ENCODE data around the gene AHCYL2.
A peak's percentile ranks its signal among the peaks of the same experiment; 100 is the strongest.
"Not testable (repeated sequence)": the region's sequence is repeated elsewhere in the genome, so short reads cannot be mapped to it uniquely, and the experiment has no call there.

AHCYL2 gene

GRCh38 chr7:129433847-129434674 is 209.2 kb downstream of the AHCYL2 start, which contains the start of gene STRIP2:
TSS of gene STRIP2 (plus strand) at chr7:129434432. CDS start at chr7:129434473, 41 bp downstream.
- DNase-seq = peak; percentile 93

- DNase-seq = peak; percentile 37
Observed at GRCh38 chr7:129434675-129435318, 210.0 kb downstream of the AHCYL2 start.

- DNase-seq = no peak
Observed at GRCh38 chr7:129435414-129435829, 210.6 kb downstream of the AHCYL2 start.

- no peak for DNase-seq
Observed at GRCh38 chr7:129436335-129436923, 211.6 kb downstream of the AHCYL2 start.

GRCh38 chr7:129437190-129437589 is 212.4 kb downstream of the AHCYL2 start:
- no peak for DNase-seq

GRCh38 chr7:129438281-129438838 is 213.5 kb downstream of the AHCYL2 start:
- no peak for DNase-seq

- DNase-seq = no peak
Observed at GRCh38 chr7:129438839-129439651, 214.2 kb downstream of the AHCYL2 start.

GRCh38 chr7:129439963-129440625 is 215.3 kb downstream of the AHCYL2 start:
- DNase-seq = no peak

- DNase-seq = no peak
Observed at GRCh38 chr7:129443612-129444011, 218.8 kb downstream of the AHCYL2 start.

GRCh38 chr7:129444776-129445175 is 219.9 kb downstream of the AHCYL2 start:
- not testable (repeated sequence) for DNase-seq

GRCh38 chr7:129446925-129447324 is 222.1 kb downstream of the AHCYL2 start:
- not testable (repeated sequence) for DNase-seq

- not testable (repeated sequence) for DNase-seq
Observed at GRCh38 chr7:129447445-129447844, 222.6 kb downstream of the AHCYL2 start.

- not testable (repeated sequence) for DNase-seq
Observed at GRCh38 chr7:129448608-129449007, 223.8 kb downstream of the AHCYL2 start.

- DNase-seq = no peak
Observed at GRCh38 chr7:129450295-129450694, 225.5 kb downstream of the AHCYL2 start.

GRCh38 chr7:129452589-129453231 is 227.9 kb downstream of the AHCYL2 start:
- no peak for DNase-seq

- DNase-seq = no peak
Observed at GRCh38 chr7:129453510-129454248, 228.8 kb downstream of the AHCYL2 start.

GRCh38 chr7:129454249-129454551 is 229.4 kb downstream of the AHCYL2 start:
- DNase-seq = no peak

GRCh38 chr7:129456421-129456820 is 231.6 kb downstream of the AHCYL2 start:
- no peak for DNase-seq

GRCh38 chr7:129457101-129457500 is 232.3 kb downstream of the AHCYL2 start:
- DNase-seq = no peak

GRCh38 chr7:129458171-129458570 is 233.3 kb downstream of the AHCYL2 start:
- no peak for DNase-seq

GRCh38 chr7:129461809-129462208 is 237.0 kb downstream of the AHCYL2 start:
- DNase-seq = no peak
